Common myeloid progenitor, CD34-positive (primary cell): ENCODE results near the gene SGF29.
"Not testable (repeated sequence)": the region's sequence is repeated elsewhere in the genome, so short reads cannot be mapped to it uniquely, and the experiment has no call there.

Experiments
- CTCF ChIA-PET: fragments of 350-600 bp; sonication (Branson Sonifier 250); formaldehyde crosslinking; loops from one replicate; lab custom pipeline; 2021; ENCODE audit warnings: antibody characterized with exemption; lab: Charles Lee
- POLR2A ChIA-PET: fragments of 350-600 bp; sonication (Branson Sonifier 250); formaldehyde crosslinking; loops from one replicate; lab custom pipeline; 2021; ENCODE audit warnings: antibody characterized with exemption; lab: Charles Lee
- DNase-seq, 3 donors: peaks; one replicate each; pipeline versions ENCODE4 v3.0.0 to v3.0.0-alpha.2; 2013
- H3K27ac ChIP-seq, 2 experiments: 1 replicate in 1 of 2; 2 replicates in 1 of 2; pipeline ENCODE4 v1.7.0; 2013; ENCODE audit warnings: inconsistent platforms in 2 of 2, low read length in 2 of 2, mild to moderate bottlenecking in 2 of 2, low read depth in 1 of 2, moderate library complexity in 1 of 2; ENCODE audit not compliant: severe bottlenecking in 2 of 2, insufficient read depth in 1 of 2, poor library complexity in 1 of 2
- H3K27me3 ChIP-seq, 5 experiments: replicated peaks in 2 of 5; 1 replicate in 3 of 5; 2 replicates in 2 of 5; pipeline versions ENCODE4 v1.6.1 to v1.7.0; 2013; ENCODE audit warnings: low read length in 4 of 5, mild to moderate bottlenecking in 2 of 5, moderate library complexity in 2 of 5, inconsistent platforms in 1 of 5; ENCODE audit not compliant: insufficient read depth in 5 of 5, control insufficient read depth in 4 of 5
- H3K36me3 ChIP-seq, 4 experiments: 1 replicate in 2 of 4; 2 replicates in 2 of 4; pipeline versions ENCODE4 v1.6.1 to v1.7.0; 2013; ENCODE audit warnings: low read length in 3 of 4, control low read depth in 1 of 4, mild to moderate bottlenecking in 1 of 4; ENCODE audit not compliant: control insufficient read depth in 4 of 4, insufficient read depth in 4 of 4
- H3K4me1 ChIP-seq, 4 experiments: 1 replicate in 3 of 4; 2 replicates in 1 of 4; pipeline versions ENCODE4 v1.6.1 to v1.7.1; 2013; ENCODE audit warnings: low read length in 3 of 4, mild to moderate bottlenecking in 3 of 4, control low read depth in 1 of 4, inconsistent platforms in 1 of 4, moderate library complexity in 1 of 4; ENCODE audit not compliant: control insufficient read depth in 4 of 4, insufficient read depth in 4 of 4; ENCODE audit errors: control extremely low read depth in 1 of 4
- H3K4me3 ChIP-seq, 7 experiments: 1 replicate in 4 of 7; 2 replicates in 3 of 7; pipeline versions ENCODE4 v1.5.1 to v1.7.0; 2013; ENCODE audit warnings: mild to moderate bottlenecking in 7 of 7, low read length in 6 of 7, moderate library complexity in 6 of 7, inconsistent platforms in 2 of 7, low read depth in 2 of 7, control low read depth in 1 of 7; ENCODE audit not compliant: insufficient read depth in 4 of 7, control insufficient read depth in 1 of 7; ENCODE audit errors: extremely low read depth in 1 of 7
- H3K9me3 ChIP-seq, 5 experiments: 1 replicate in 4 of 5; 2 replicates in 1 of 5; pipeline versions ENCODE4 v1.6.1 to v1.7.1; 2013; ENCODE audit warnings: low read length in 4 of 5, mild to moderate bottlenecking in 2 of 5, inconsistent platforms in 1 of 5, low read depth in 1 of 5, moderate library complexity in 1 of 5; ENCODE audit not compliant: control insufficient read depth in 4 of 5, insufficient read depth in 2 of 5; ENCODE audit errors: control extremely low read depth in 1 of 5
- WGBS: methylation state at CpG from one replicate; pipeline ENCODE4 v1.1.5; 2013; ENCODE audit not compliant: insufficient coverage; 5-methylcytosine and 5-hydroxymethylcytosine counted together

The SGF29 gene

GRCh38 chr16:28566233-28566925 is 12.7 kb downstream of the SGF29 start:
- H3K27me3 ChIP-seq, CTCF ChIA-PET, H3K4me3 ChIP-seq, POLR2A ChIA-PET, DNase-seq, H3K4me1 ChIP-seq, H3K27ac ChIP-seq: not testable (repeated sequence)
- peaks cover 0 to 14% (median 8%) of the 10 kb centered on the region in 5 experiments for H3K9me3 ChIP-seq
- peaks cover 5 to 17% (median 9%) of the 10 kb centered on the region in 4 experiments for H3K36me3 ChIP-seq
- WGBS, result 100% methylated on average over 3 of the region's 4 CpGs

GRCh38 chr16:28567292-28567691 is 13.6 kb downstream of the SGF29 start:
- no peak for DNase-seq
- peaks cover 0 to 14% (median 8%) of the 10 kb centered on the region in 5 experiments for H3K9me3 ChIP-seq
- ChIA-PET POLR2A (no interaction called here), CTCF (no interaction called here)
- no peak overlapping the region for H3K27ac ChIP-seq
- H3K4me3 ChIP-seq, result no peak overlapping the region
- peaks cover 5 to 17% (median 8%) of the 10 kb centered on the region in 4 experiments for H3K36me3 ChIP-seq
- 100% methylated on average over 1 of the region's 2 CpGs for WGBS
- no peaks in the 10 kb centered on the region for H3K27me3 ChIP-seq
- H3K4me1 ChIP-seq, result no peaks in the 10 kb centered on the region

GRCh38 chr16:28569021-28569420 is 15.3 kb downstream of the SGF29 start:
- POLR2A ChIA-PET, result no interaction called here
- CTCF ChIA-PET, result no interaction called here
- H3K36me3 ChIP-seq, result peaks cover 2 to 17% (median 6%) of the 10 kb centered on the region in 4 experiments

GRCh38 chr16:28569968-28570752 is 16.4 kb downstream of the SGF29 start:
- H3K4me1 ChIP-seq, result peaks cover 2 to 19% (median 12%) of the 10 kb centered on the region in 4 experiments
- DNase-seq, result no peak
- H3K27me3 ChIP-seq, result no peaks in the 10 kb centered on the region
- no peak overlapping the region for H3K4me3 ChIP-seq
- ChIA-PET CTCF (no interaction called here), POLR2A (no interaction called here)
- WGBS, result 100% methylated on average over 2 of the region's 4 CpGs
- H3K27ac ChIP-seq, result no peak overlapping the region
- peaks cover 2 to 13% (median 4%) of the 10 kb centered on the region in 4 experiments for H3K36me3 ChIP-seq
- H3K9me3 ChIP-seq, result peaks cover 0 to 14% (median 8%) of the 10 kb centered on the region in 5 experiments

More at GRCh38 chr16:28569021-28569420, 15.3 kb downstream of the SGF29 start:
- Histone ChIP-seq H3K4me1 (peaks cover 2 to 17% (median 12%) of the 10 kb centered on the region in 4 experiments), H3K9me3 (peaks cover 0 to 14% (median 8%) of the 10 kb centered on the region in 5 experiments), H3K4me3 (no peak overlapping the region), H3K27ac (no peak overlapping the region), H3K27me3 (no peaks in the 10 kb centered on the region)
- no peak for DNase-seq
- WGBS, result 100% methylated on average over 2 of the region's 5 CpGs

- Histone ChIP-seq H3K27ac (no peak overlapping the region), H3K4me1 (peaks cover 2 to 19% (median 12%) of the 10 kb centered on the region in 4 experiments), H3K27me3 (no peaks in the 10 kb centered on the region), H3K36me3 (peaks cover 0 to 3% (median 0%) of the 10 kb centered on the region in 4 experiments), H3K9me3 (no peaks in the 10 kb centered on the region), H3K4me3 (no peak overlapping the region)
- WGBS, result 65% methylated on average over 14 of the region's 15 CpGs
- CTCF ChIA-PET, result interaction anchor here (1.3 to 1.6 kb wide), 2 partner anchors 8 to 22 kb away, joined by 3 to 5 read pairs; no protein-coding TSS in a partner anchor
- peak in 1 of 3 donors; percentile 13 for DNase-seq
- POLR2A ChIA-PET, result no interaction called here
These were observed 19.2 kb downstream of the SGF29 start for GRCh38 chr16:28572696-28573510.

- WGBS, result 66% methylated on average over 15 of the region's 17 CpGs
- CTCF ChIA-PET, result interaction anchor here (1.3 to 1.6 kb wide), 2 partner anchors 9 to 21 kb away, joined by 3 to 5 read pairs; no protein-coding TSS in a partner anchor
These were observed 20.3 kb downstream of the SGF29 start for GRCh38 chr16:28573738-28574718.

More at GRCh38 chr16:28573738-28574718, 20.3 kb downstream of the SGF29 start:
- DNase-seq, result no peak
- Histone ChIP-seq H3K36me3 (peaks cover 0 to 3% (median 0%) of the 10 kb centered on the region in 4 experiments), H3K27ac (no peak overlapping the region), H3K9me3 (no peaks in the 10 kb centered on the region), H3K27me3 (no peaks in the 10 kb centered on the region), H3K4me1 (peaks cover 2 to 19% (median 12%) of the 10 kb centered on the region in 4 experiments), H3K4me3 (no peak overlapping the region)
- POLR2A ChIA-PET, result no interaction called here
